SU-DHL-6 (cell line): ENCODE measurements around the gene ANKRD33.

ENCODE experiments used
- H2AFZ ChIP-seq: fragments of 200-600 bp; sonication (generic); 2 replicates; pipeline ENCODE4 v1.6.1; 2014; ENCODE audit warnings: low read depth, mild to moderate bottlenecking, moderate library complexity, mixed read lengths, antibody characterized with exemption, low read length; ENCODE audit not compliant: severe bottlenecking
- H3F3A ChIP-seq: fragments of 200-600 bp; shearing (Covaris generic); 2 replicates; pipeline ENCODE4 v1.6.0; 2016; ENCODE audit warnings: antibody characterized with exemption, mild to moderate bottlenecking; ENCODE audit not compliant: insufficient read depth
- H3K27ac ChIP-seq: fragments of 200-600 bp; sonication (generic); 2 replicates; pipeline ENCODE4 v1.5.1; 2016; ENCODE audit warnings: low read depth, mild to moderate bottlenecking, low read length, moderate library complexity, mixed read lengths
- H3K27me3 ChIP-seq: fragments of 200-600 bp; sonication (generic), shearing (Covaris generic); 2 replicates; pipeline ENCODE4 v1.6.0; 2014; ENCODE audit warnings: mild to moderate bottlenecking, low read length
- H3K36me3 ChIP-seq: fragments of 200-600 bp; sonication (generic); 2 replicates; pipeline ENCODE4 v1.6.1; 2014; ENCODE audit warnings: mild to moderate bottlenecking, low read length, mixed read lengths
- H3K4me2 ChIP-seq: fragments of 300-600, 200-600 bp; shearing (Covaris generic), sonication (generic); 2 replicates; pipeline ENCODE4 v1.6.0; 2014; ENCODE audit warnings: low read length, low read depth, mild to moderate bottlenecking; ENCODE audit not compliant: poor library complexity, severe bottlenecking
- H3K4me3 ChIP-seq: fragments of 200-600 bp; sonication (generic); 2 replicates; pipeline ENCODE4 v1.5.1; 2014; ENCODE audit warnings: antibody characterized with exemption, low read length, mild to moderate bottlenecking, mixed read lengths; ENCODE audit not compliant: insufficient read depth, poor library complexity, severe bottlenecking
- H3K79me2 ChIP-seq: fragments of 200-600 bp; sonication (generic); 2 replicates; pipeline ENCODE4 v1.6.1; 2014; ENCODE audit warnings: mild to moderate bottlenecking, low read length, moderate library complexity; ENCODE audit not compliant: insufficient read depth
- H3K9ac ChIP-seq: fragments of 200-600 bp; sonication (generic); 2 replicates; pipeline ENCODE4 v1.7.0; 2014; ENCODE audit warnings: mild to moderate bottlenecking, low read length
- H3K9me2 ChIP-seq: fragments of 200-600 bp; sonication (generic); replicated peaks from 2 replicates; pipeline ENCODE4 v1.6.1; 2014; ENCODE audit warnings: low read length; ENCODE audit not compliant: insufficient read depth
- H3K9me3 ChIP-seq: fragments of 200-600 bp; sonication (generic); 2 replicates; pipeline ENCODE4 v1.6.1; 2014; ENCODE audit warnings: low read length, mixed read lengths; ENCODE audit not compliant: insufficient read depth
- H4K20me1 ChIP-seq: fragments of 200-600 bp; sonication (generic); 2 replicates; pipeline ENCODE4 v1.6.1; 2014; ENCODE audit warnings: low read depth, mild to moderate bottlenecking, antibody characterized with exemption, low read length, moderate library complexity, mixed read lengths
- EZH2phosphoT487 ChIP-seq: fragments of 200-600 bp; sonication (generic), shearing (Covaris generic); conservative IDR thresholded peaks from 2 replicates; pipeline ENCODE4 v1.6.1; 2018; ENCODE audit warnings: mild to moderate bottlenecking, antibody characterized with exemption, low read length, moderate library complexity, mixed read lengths
- TF ChIP-seq, protein P1 (sequence below): fragments of 200-600 bp; sonication (generic); IDR thresholded peaks from one replicate; pipeline ENCODE4 v1.5.1; 2017; ENCODE audit warnings: antibody characterized with exemption, mild to moderate bottlenecking, low read length, moderate library complexity; ENCODE audit not compliant: insufficient read depth, poor library complexity, severe bottlenecking

ANKRD33 gene

DNA sequence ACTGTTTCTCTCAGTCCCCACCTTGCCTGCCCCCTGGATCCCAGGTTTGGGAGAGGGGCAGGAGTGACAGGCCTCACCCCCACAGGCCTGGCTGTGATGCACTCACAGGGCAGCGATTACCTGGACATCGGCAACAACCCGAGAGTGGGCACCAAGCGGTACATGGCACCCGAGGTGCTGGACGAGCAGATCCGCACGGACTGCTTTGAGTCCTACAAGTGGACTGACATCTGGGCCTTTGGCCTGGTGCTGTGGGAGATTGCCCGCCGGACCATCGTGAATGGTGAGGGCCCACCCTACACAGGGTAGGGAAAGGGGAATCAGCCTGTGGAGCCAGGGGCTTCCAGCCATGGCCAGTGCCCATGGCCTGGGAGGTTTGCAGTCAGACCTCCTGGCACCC, 28.0 kb downstream of the ANKRD33 start:
- Histone ChIP-seq H3F3A (no peaks in the 10 kb centered on the region), H3K4me3 (no peak overlapping the region), H3K4me2 (no peak overlapping the region), H3K27ac (no peak overlapping the region), H2AFZ (no peak overlapping the region), H3K36me3 (no peaks in the 10 kb centered on the region), H3K79me2 (no peaks in the 10 kb centered on the region), H3K27me3 (no peaks in the 10 kb centered on the region), H3K9me2 (no peaks in the 10 kb centered on the region), H3K9me3 (no peaks in the 10 kb centered on the region), H3K9ac (no peak overlapping the region), H4K20me1 (no peaks in the 10 kb centered on the region)
- no peak for TF ChIP-seq EZH2phosphoT487
- TF ChIP-seq, protein P1, sequence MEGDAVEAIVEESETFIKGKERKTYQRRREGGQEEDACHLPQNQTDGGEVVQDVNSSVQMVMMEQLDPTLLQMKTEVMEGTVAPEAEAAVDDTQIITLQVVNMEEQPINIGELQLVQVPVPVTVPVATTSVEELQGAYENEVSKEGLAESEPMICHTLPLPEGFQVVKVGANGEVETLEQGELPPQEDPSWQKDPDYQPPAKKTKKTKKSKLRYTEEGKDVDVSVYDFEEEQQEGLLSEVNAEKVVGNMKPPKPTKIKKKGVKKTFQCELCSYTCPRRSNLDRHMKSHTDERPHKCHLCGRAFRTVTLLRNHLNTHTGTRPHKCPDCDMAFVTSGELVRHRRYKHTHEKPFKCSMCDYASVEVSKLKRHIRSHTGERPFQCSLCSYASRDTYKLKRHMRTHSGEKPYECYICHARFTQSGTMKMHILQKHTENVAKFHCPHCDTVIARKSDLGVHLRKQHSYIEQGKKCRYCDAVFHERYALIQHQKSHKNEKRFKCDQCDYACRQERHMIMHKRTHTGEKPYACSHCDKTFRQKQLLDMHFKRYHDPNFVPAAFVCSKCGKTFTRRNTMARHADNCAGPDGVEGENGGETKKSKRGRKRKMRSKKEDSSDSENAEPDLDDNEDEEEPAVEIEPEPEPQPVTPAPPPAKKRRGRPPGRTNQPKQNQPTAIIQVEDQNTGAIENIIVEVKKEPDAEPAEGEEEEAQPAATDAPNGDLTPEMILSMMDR: no peak

DNA sequence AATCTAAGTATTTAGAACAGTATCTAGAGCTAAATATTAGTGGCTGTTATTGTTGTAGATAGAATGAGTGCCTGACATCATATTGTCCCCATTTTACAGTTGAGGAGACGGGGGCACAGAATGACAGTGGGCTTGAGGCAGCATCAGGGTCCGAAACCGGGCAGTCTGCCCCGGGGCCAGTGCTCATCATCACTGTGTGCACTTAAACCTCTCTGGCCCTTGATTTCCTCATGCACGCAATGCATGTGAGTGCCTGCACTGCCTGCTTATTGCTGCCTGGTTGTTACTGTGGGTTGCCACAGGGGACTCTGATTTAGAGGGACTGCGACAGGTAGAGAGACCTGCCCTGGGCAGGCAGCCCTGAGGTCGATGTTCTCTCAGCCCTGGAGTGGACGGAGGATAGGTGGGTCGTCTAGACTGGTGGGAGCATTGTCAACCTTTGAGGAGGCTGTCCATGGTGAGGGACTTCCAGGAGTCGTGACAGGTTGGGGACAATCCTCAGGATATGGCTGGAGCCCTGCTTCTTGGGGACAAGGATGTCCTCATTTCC, 29.2 kb downstream of the ANKRD33 start:
- Histone ChIP-seq H3K9me2 (no peaks in the 10 kb centered on the region), H3K9ac (no peak overlapping the region), H3K9me3 (no peaks in the 10 kb centered on the region), H3K27me3 (no peaks in the 10 kb centered on the region), H4K20me1 (no peaks in the 10 kb centered on the region), H3K27ac (no peak overlapping the region), H3K4me2 (no peak overlapping the region), H3K4me3 (no peak overlapping the region), H3F3A (no peaks in the 10 kb centered on the region), H2AFZ (no peak overlapping the region), H3K79me2 (no peaks in the 10 kb centered on the region), H3K36me3 (no peaks in the 10 kb centered on the region)
- TF ChIP-seq, protein P1: no peak
- TF ChIP-seq EZH2phosphoT487: no peak

DNA sequence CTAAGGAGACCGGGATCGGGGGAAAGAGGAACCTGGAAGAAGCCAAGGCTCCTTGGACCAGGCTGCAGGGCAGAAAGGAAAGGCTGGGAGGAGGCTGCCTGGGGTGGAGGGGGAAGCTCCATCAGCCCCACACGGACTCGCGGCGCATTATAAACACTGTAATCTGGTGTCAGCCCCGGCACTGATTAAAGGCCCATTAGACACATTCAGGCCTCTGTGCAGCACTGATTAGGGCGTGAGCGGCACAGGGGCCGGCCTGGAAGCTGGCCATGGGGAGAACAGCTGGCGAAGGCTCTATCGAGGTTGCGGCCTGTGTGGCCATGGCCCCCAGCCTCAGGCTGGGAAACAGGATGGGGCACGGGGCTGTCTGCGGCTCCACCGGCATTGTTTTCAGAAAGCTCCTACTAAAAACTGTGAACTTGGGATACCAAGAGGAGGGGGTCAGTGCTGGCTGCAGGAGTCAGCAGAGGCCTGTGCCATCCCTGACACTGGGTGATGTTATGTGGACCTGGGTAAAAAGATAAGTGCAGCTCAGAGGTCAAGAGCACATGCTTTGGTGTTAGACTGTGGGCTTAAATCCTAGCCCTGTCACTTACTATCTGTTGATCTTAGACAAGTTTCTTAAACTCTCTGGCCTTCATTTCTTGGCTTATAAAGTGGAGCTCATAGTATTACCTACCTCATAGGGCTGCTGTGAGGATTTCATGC, 30.0 kb downstream of the ANKRD33 start:
- H3K4me3 ChIP-seq: no peak overlapping the region
- TF ChIP-seq, protein P1: no peak
- TF ChIP-seq EZH2phosphoT487: no peak
- H4K20me1 ChIP-seq: no peaks in the 10 kb centered on the region
- H3K27ac ChIP-seq: no peak overlapping the region
- no peak overlapping the region for H2AFZ ChIP-seq
- no peaks in the 10 kb centered on the region for H3K9me3 ChIP-seq
- H3K9ac ChIP-seq: no peak overlapping the region
- H3K27me3 ChIP-seq: no peaks in the 10 kb centered on the region
- no peak overlapping the region for H3K4me2 ChIP-seq
- no peaks in the 10 kb centered on the region for H3K36me3 ChIP-seq
- H3K79me2 ChIP-seq: no peaks in the 10 kb centered on the region
- H3F3A ChIP-seq: no peaks in the 10 kb centered on the region
- no peaks in the 10 kb centered on the region for H3K9me2 ChIP-seq
